HG03039 (cell line): ENCODE data around the gene PTH2R.
"Not testable (repeated sequence)": the region's sequence is repeated elsewhere in the genome, so short reads cannot be mapped to it uniquely, and the experiment has no call there.

ENCODE experiments used
- ATAC-seq: cut with Tn5 transposase; IDR thresholded peaks from one replicate; pipeline ENCODE4 v1.9.1; 2021; ENCODE audit warnings: mild to moderate bottlenecking, moderate library complexity; ENCODE audit not compliant: unreplicated experiment

PTH2R gene

DNA sequence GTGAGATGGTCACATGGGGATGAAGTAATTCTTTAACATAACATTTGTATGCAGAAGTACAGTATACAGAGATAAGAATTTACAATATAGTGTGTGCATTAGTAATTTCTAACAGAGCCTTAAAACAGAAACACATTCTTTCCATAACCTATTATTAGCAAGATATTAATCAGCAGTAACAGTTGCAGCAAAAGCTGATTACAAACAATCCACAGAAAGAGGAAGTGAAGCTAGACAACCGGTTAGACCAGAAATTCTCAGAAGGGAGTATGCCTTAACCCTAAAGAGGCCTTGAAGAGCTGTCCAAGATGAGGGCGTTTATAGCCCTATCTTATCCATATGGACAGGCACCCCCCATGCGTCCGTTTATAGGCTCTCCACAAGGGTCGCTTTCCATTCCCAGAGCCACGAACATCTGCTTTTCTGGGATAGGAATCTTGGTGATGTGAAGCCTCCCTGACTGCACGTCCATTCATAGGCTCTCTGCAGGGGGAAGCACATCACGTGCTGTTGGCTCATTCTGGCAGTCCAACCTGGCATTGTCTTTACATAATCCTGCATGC, 75.9 kb downstream of the PTH2R start:
- ATAC-seq = not testable (repeated sequence)

DNA sequence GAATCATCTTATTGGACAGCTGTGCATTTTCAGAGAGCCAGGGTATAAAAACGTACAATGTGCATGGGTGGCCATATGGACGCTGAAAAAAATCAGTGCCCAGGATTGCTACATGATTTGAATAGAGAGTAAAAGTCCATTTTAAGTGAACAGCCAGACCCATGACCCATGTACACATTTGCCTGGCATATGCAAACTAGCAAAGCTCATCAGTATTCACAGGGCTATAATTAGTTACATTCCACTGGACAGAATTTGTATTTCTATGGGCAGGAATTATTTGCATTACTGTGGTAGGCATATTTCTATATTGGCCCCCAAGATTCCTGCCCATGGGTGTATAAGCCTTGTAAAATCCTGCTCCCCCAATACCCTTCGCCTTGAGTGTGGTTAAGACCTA, 78.8 kb downstream of the PTH2R start:
- no peak for ATAC-seq

GRCh38 chr2:208488686-208489564, 82.3 kb downstream of the PTH2R start:
- no peak for ATAC-seq

- ATAC-seq = no peak
Measured at GRCh38 chr2:208489687-208490086, 83.1 kb downstream of the PTH2R start.

- no peak for ATAC-seq
Measured at GRCh38 chr2:208490492-208490891, 83.9 kb downstream of the PTH2R start.

DNA sequence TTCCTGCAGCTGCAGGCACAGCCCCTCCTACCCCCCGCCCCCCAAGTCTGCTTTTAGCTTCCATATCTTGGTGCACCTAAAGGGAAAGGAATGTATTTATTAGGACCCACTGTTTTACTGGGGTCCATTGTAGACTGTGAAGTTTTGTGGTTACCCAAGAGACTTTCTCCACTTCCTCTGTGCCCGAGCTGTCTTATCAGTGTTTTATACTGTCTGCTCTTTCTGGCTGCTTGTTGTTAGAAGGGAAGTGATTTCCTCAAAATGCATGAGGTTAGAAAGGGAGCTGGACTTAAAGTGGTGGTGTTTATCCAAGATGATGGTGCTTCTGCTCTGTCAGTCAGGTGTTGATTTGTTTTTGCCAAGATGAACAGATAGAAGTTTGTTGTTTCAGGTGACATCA, 85.0 kb downstream of the PTH2R start:
- no peak for ATAC-seq

DNA sequence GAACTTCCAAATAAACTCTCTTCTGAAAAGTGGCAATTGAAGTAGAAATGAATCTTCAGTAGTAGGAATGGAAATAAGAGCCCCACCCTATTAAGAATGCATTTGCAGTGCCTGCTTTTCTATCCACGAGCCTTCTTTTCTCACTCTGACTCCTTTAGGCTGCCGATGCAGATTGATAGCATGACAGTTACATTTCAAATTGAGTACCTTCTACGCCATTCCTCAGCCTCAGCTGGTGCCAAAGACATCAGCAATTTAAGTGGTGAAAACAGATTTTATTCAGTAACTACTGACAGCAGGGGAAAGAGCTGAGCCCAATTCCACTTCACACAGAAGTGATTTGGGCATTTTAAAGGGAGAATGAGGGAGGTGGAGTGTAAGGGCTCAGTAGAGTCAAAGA, 85.5 kb downstream of the PTH2R start:
- no peak for ATAC-seq

DNA sequence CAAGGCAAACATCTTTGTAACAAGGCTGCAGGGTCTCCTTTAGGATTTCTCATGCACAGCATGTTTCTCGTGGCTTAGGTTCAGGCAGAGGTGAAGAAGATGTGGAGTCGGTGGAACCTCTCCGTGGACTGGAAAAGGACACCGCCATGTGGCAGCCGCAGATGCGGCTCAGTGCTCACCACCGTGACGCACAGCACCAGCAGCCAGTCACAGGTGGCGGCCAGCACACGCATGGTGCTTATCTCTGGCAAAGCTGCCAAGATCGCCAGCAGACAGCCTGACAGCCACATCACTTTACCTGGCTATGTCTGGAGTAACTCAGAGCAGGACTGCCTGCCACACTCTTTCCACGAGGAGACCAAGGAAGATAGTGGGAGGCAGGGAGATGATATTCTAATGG, 86.6 kb downstream of the PTH2R start:
- no peak for ATAC-seq

- no peak for ATAC-seq
Measured at GRCh38 chr2:208496129-208496528, 89.5 kb downstream of the PTH2R start.

- no peak for ATAC-seq
Measured at GRCh38 chr2:208501206-208501605, 94.6 kb downstream of the PTH2R start.

GRCh38 chr2:208502288-208502687, 95.7 kb downstream of the PTH2R start:
- no peak for ATAC-seq

- ATAC-seq = not testable (repeated sequence)
Measured at GRCh38 chr2:208505365-208505764, 98.8 kb downstream of the PTH2R start.

DNA sequence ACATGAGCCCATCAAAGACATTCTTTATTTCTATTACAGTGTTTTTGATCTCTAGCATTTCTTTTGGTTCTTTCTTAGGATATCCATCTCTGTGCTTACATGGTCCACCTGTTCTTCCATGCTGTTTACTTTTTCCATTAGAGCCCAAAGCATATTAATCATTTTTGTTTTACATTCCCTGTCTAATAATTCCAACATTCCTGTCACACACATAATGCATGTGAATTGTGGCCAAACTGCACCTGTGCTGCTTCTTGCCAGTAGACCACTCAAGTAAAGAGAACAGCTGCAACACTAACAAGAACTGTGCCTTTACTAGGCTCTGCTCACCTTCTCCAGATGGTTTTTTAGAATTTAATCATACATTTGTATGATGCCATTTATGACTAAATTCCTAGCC, 103.0 kb downstream of the PTH2R start:
- ATAC-seq = no peak

DNA sequence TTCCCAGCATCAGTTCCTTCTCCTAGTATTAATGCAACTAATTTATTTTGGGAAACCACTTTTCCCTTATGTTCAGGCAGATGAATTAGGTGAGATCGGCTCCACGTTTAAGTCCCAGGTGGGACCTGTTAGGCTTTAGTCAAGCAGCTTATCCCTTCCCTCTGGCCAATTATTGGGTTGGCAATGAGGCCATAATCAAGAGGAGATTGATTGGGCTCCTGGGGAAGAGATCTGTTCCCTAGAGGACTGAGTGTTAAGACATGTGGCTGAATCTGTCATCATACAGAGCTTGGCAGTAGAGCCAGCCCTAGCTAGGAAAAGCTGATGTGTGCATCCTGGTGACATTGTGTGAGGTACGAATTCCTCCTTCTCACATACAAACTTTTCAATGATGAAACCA, 104.4 kb downstream of the PTH2R start:
- no peak for ATAC-seq

DNA sequence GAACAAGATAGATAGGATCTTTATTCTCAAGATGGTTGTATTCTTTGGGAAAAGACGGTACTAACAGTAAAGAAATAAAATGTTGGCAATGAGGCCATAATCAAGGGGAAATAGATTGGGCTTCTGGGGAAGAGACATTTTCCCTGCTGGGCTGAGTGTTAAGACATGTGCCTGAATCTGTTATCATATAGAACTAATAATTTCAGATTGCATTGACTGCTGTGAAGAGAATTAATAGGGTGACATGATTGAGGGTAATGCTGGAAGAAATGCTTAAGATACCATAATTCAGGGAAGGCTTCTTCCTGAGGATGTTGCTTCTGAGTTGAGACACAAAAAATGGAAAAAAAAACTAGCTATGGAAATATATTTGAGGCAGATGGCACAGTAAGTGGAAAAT, 105.0 kb downstream of the PTH2R start:
- ATAC-seq = no peak

GRCh38 chr2:208515099-208515498, 108.5 kb downstream of the PTH2R start:
- ATAC-seq = no peak

DNA sequence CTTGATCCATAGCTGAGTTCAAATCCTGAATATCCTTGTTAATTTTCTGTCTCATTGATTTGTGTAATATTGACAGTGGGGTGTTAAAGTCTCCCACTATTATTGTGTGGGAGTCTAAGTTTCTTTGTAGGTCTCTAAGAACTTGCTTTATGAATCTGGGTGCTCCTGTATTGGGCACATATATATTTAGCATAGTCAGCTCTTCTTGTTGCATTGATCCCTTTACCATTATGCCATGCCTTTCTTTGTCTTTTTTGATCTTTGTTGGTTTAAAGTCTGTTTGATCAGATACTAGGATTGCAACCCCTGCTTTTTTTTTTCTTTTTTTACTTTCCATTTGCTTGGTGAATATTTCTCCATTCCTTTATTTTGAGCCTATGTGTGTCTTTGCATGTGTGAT, 116.5 kb downstream of the PTH2R start:
- ATAC-seq = not testable (repeated sequence)

GRCh38 chr2:208525165-208525564, 118.6 kb downstream of the PTH2R start:
- ATAC-seq = not testable (repeated sequence)

DNA sequence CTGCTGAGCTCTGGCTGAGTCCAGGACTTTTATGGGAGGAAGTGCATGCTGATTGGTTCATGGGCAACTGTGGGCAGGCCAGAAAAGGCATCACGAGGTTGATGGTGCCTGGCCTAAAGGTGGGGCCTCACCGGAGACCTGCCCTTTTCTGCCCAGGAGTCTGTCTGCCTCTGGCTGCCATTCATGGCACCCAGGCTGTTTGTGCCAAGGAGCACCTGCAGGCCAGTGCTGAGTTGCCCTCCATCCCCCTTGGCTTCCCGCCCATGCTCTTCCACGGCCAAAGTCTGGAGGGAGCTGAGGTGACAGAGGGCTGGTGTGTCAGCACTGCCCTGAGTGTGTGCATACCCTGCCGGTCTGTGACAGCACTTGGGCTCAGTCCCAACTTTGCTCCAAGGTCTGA, 123.2 kb downstream of the PTH2R start:
- no peak for ATAC-seq

DNA sequence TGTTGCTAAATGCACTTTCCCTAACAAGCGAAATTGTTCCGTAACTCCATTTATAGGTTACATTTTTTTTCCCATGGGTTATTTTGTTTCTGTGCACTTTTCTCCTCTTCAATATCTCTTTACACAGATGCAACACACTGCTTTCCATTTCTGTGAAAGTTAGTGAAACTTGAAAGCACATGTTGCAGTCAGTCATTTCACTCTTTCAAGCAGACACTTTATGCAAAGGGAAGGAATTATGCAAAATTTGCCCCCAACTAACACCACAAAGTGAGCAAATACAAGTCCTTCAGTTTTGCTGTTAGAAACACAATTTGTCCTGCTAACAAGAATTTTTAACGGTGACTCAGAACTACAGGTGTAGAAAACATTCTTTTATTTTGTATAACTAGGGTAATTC, 124.8 kb downstream of the PTH2R start:
- ATAC-seq = no peak

- ATAC-seq = not testable (repeated sequence)
Measured at GRCh38 chr2:208535578-208535977, 129.0 kb downstream of the PTH2R start.

DNA sequence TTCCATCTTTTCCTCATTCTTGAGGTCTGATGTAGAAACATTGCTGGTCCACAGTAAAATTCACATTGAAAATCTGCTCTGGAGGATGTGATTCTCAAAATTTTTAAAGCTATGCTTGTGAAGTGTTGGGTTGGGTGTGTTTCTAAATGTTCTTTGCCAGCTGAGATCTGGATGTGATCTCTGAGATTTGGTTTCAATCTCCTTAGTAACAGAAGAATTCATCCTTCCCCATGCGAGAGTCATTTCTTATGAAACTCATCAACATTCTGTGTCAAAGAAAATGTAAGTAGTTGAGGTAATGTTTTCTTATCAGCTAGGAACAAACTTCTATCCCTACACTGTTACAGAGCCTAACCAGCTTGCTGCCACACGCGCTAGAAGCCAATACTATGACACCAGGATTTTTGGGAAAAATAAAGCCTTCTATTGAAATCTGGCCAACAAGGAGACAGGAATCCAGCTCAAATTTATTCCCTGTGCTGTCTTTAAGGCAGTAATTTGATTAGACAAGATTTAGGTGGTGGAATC, 134.9 kb downstream of the PTH2R start:
- ATAC-seq = no peak
